ENCODE results near the gene PON2. TPM values are rescaled to one million over a fixed set of nuclear protein-coding genes. Genes with fewer than 3 reads are reported as not detected.

Gene PON2
- total and polyA plus RNA-seq, 2 of the 13 experiments (the other 11 are each of a cell fraction or from before 2014, with no cell fraction given): 202 to 217 TPM

- peak; percentile 45; the same call in 1 of the 2 replicates for TF ChIP-seq MYPOP (CRISPR knock-in tag; IDR thresholded peaks at IDR 0.05)
- peak; percentile 73 for TF ChIP-seq HNF4A (CRISPR knock-in tag; IDR thresholded peaks at IDR 0.05)
- TF ChIP-seq TEF (CRISPR knock-in tag; IDR thresholded peaks at IDR 0.05): no peak
- TF ChIP-seq ETV5 (CRISPR knock-in tag; IDR thresholded peaks at IDR 0.05; ENCODE audit: borderline replicate concordance): no peak
- TF ChIP-seq SRSF1 (optimal IDR thresholded peaks at IDR 0.05; ENCODE audit: low read depth, low read length): no peak
- no peak for TF ChIP-seq DMTF1 (CRISPR knock-in tag; IDR thresholded peaks at IDR 0.05)
- no peak for TF ChIP-seq THAP7 (CRISPR knock-in tag; IDR thresholded peaks at IDR 0.05)
- TF ChIP-seq ZBTB7B (CRISPR knock-in tag; IDR thresholded peaks at IDR 0.05): no peak
- TF ChIP-seq ZSCAN21 (CRISPR knock-in tag; IDR thresholded peaks at IDR 0.05; ENCODE audit: borderline replicate concordance): no peak
- no peak for TF ChIP-seq E2F1 (CRISPR knock-in tag; IDR thresholded peaks at IDR 0.05)
- no peak for TF ChIP-seq ZSCAN25 (CRISPR knock-in tag; IDR thresholded peaks at IDR 0.05)
- TF ChIP-seq NCOR1 (IDR thresholded peaks at IDR 0.05; ENCODE audit: borderline replicate concordance, low read length): peak; percentile 41; the same call in 1 of the 2 replicates
- TF ChIP-seq ZNF33B (CRISPR knock-in tag; IDR thresholded peaks at IDR 0.05): no peak
- TF ChIP-seq ZNF609 (CRISPR knock-in tag; IDR thresholded peaks at IDR 0.05; ENCODE audit: borderline replicate concordance): 0 out of 2 replicates have a peak, but pooled peaks have one; percentile 27
- TF ChIP-seq ZNF552 (CRISPR knock-in tag; IDR thresholded peaks at IDR 0.05; ENCODE audit: borderline replicate concordance): no peak
- TF ChIP-seq MED1 (CRISPR knock-in tag; IDR thresholded peaks at IDR 0.05): no peak
- TF ChIP-seq ZNF232 (CRISPR knock-in tag; IDR thresholded peaks at IDR 0.05; ENCODE audit: borderline replicate concordance): no peak
- no peak for TF ChIP-seq ZNF367 (CRISPR knock-in tag; IDR thresholded peaks at IDR 0.05; ENCODE audit: borderline replicate concordance)
Measured at GRCh38 chr7:95478272-95479037, 43.6 kb upstream of the PON2 start (continued).

Measured in HepG2 (cell line).